B cell (primary cell): ENCODE measurements around the gene SPATA6L. TPM values are rescaled to one million over a fixed set of nuclear protein-coding genes. Genes with fewer than 3 reads are reported as not detected.

Source experiments
- ATAC-seq: fragments of 200-7000 bp; cut with Tn5 transposase; one replicate; pipeline ENCODE4 v1.10.0; 2021; ENCODE audit warnings: low read depth, mild to moderate bottlenecking, moderate number of reproducible peaks, moderate library complexity
- CTCF ChIA-PET: fragments of 350-600 bp; sonication (Branson Sonifier 250); formaldehyde crosslinking; loops from one replicate; lab custom pipeline; 2021; ENCODE audit warnings: antibody characterized with exemption, inconsistent platforms; lab: Charles Lee
- POLR2A ChIA-PET: fragments of 350-600 bp; sonication (Branson Sonifier 250); formaldehyde crosslinking; loops from one replicate; lab custom pipeline; 2021; ENCODE audit warnings: antibody characterized with exemption; lab: Charles Lee
- DNase-seq: peaks from one replicate; pipeline ENCODE4 v3.0.0; 2013
- H2AFZ ChIP-seq: 2 replicates; pipeline ENCODE4 v1.6.1; 2012; ENCODE audit warnings: mild to moderate bottlenecking, low read depth, low read length; ENCODE audit not compliant: insufficient read depth, poor library complexity, severe bottlenecking
- H3K27ac ChIP-seq, 2 donors: 1 replicate in 1 of 2; 2 replicates in 1 of 2; pipeline ENCODE4 v1.5.1; 2012 to 2013; ENCODE audit warnings: low read length in 2 of 2, mild to moderate bottlenecking in 2 of 2, moderate library complexity in 1 of 2
- H3K27me3 ChIP-seq, 4 experiments: fragments of 200-600 bp in 1 of 4; sonication (generic) in 1 of 4; replicated peaks in 1 of 4; 1 replicate in 2 of 4; 2 replicates in 2 of 4; pipeline versions ENCODE4 v1.6.1 to v1.7.0; 2013 to 2016; ENCODE audit warnings: low read length in 3 of 4, mild to moderate bottlenecking in 2 of 4, mixed read lengths in 1 of 4, moderate library complexity in 1 of 4; ENCODE audit not compliant: insufficient read depth in 4 of 4, control insufficient read depth in 3 of 4; ENCODE audit errors: control extremely low read depth in 1 of 4
- H3K36me3 ChIP-seq, 2 experiments: replicated peaks in 1 of 2; 1 replicate in 1 of 2; 2 replicates in 1 of 2; pipeline versions ENCODE4 v1.6.1 to v1.7.1; 2013; ENCODE audit warnings: low read length in 1 of 2; ENCODE audit not compliant: insufficient read depth in 2 of 2, control insufficient read depth in 1 of 2; ENCODE audit errors: control extremely low read depth in 1 of 2, extremely low read depth in 1 of 2
- H3K4me1 ChIP-seq, 2 donors: fragments of 200-600 bp in 1 of 2; sonication (generic) in 1 of 2; 1 replicate in 1 of 2; 2 replicates in 1 of 2; pipeline versions ENCODE4 v1.5.1 to v1.6.1; 2013 to 2017; ENCODE audit warnings: low read length in 2 of 2; ENCODE audit not compliant: control insufficient read depth in 2 of 2, insufficient read depth in 2 of 2
- H3K4me2 ChIP-seq: replicated peaks from 2 replicates; pipeline ENCODE3; 2012; ENCODE audit warnings: mild to moderate bottlenecking, low read depth, low read length; ENCODE audit not compliant: poor library complexity, severe bottlenecking
- H3K4me3 ChIP-seq, 5 experiments: fragments of 200-600 bp in 1 of 5; sonication (generic) in 1 of 5; 1 replicate in 3 of 5; 2 replicates in 2 of 5; pipeline versions ENCODE4 v1.5.1 to v1.7.0; 2011 to 2016; ENCODE audit warnings: low read length in 4 of 5, mild to moderate bottlenecking in 4 of 5, low read depth in 2 of 5, control low read depth in 1 of 5, moderate library complexity in 1 of 5; ENCODE audit not compliant: insufficient read depth in 1 of 5; ENCODE audit errors: control extremely low read depth in 1 of 5, extremely low read depth in 1 of 5
- H3K79me2 ChIP-seq: fragments of 200-600 bp; sonication (generic); one replicate; pipeline ENCODE4 v1.6.0; 2016; ENCODE audit warnings: low read length; ENCODE audit not compliant: control insufficient read depth, insufficient read depth
- H3K9ac ChIP-seq: fragments of 200-600 bp; sonication (generic); 2 replicates; pipeline ENCODE4 v1.6.1; 2017; ENCODE audit warnings: mild to moderate bottlenecking, low read length, moderate library complexity
- H3K9me3 ChIP-seq, 3 donors: one replicate each; pipeline versions ENCODE4 v1.6.1 to v1.7.1; 2013; ENCODE audit warnings: low read length in 2 of 3; ENCODE audit not compliant: control insufficient read depth in 2 of 3, insufficient read depth in 1 of 3; ENCODE audit errors: control extremely low read depth in 1 of 3
- H4K20me1 ChIP-seq: 2 replicates; pipeline ENCODE4 v1.6.0; 2012; ENCODE audit warnings: mild to moderate bottlenecking, low read length; ENCODE audit not compliant: insufficient read depth, control insufficient read depth, poor library complexity, severe bottlenecking
- H3K27ac Mint-ChIP-seq: one replicate; pipeline ENCODE4 v1.8.0; 2021; ENCODE audit warnings: mixed read lengths
- H3K27me3 Mint-ChIP-seq: one replicate; pipeline ENCODE4 v1.8.0; 2021; ENCODE audit warnings: mixed read lengths
- H3K4me1 Mint-ChIP-seq: one replicate; pipeline ENCODE4 v1.8.0; 2021; ENCODE audit warnings: mixed read lengths
- H3K4me3 Mint-ChIP-seq: one replicate; pipeline ENCODE4 v1.8.0; 2021; ENCODE audit warnings: mixed read lengths
- H3K9me3 Mint-ChIP-seq: one replicate; pipeline ENCODE4 v1.8.0; 2022; ENCODE audit warnings: mixed read lengths; ENCODE audit not compliant: insufficient read depth
- CTCF ChIP-seq: fragments of 200-600 bp; IDR thresholded peaks from one replicate; pipeline ENCODE4 v1.8.0; 2022; ENCODE audit warnings: antibody characterized with exemption, mild to moderate bottlenecking
- EZH2 ChIP-seq: IDR thresholded peaks from 2 replicates; pipeline ENCODE4 v1.6.1; 2012; ENCODE audit warnings: borderline replicate concordance, low read depth, mild to moderate bottlenecking, moderate library complexity, low read length; ENCODE audit not compliant: insufficient read depth, poor library complexity, severe bottlenecking
- WGBS: methylation state at CpG from one replicate; pipeline ENCODE4 v1.1.5; 2013; ENCODE audit warnings: missing lambda C conversion rate; ENCODE audit not compliant: insufficient coverage; 5-methylcytosine and 5-hydroxymethylcytosine counted together
- intact Hi-C: fragments of 100-400 bp; cut with micrococcal nuclease; formaldehyde crosslinking; loops from one replicate; pipeline ENCODE4 v1.10.0; 2022
- polyA plus RNA-seq: library from polyadenylated mRNA; depleted of rRNA; stranded (reverse); fragments of >200 nt; gene quantifications from 2 replicates; pipeline ENCODE4 v1.2.3, GENCODE V29; 2012
- total RNA-seq, 2 donors: library from RNA; stranded (reverse); fragments of 120-200 nt in 1 of 2; gene quantifications; 1 replicate in 1 of 2; 2 replicates in 1 of 2; pipeline versions ENCODE4 v1.2.3 to v1.2.4, GENCODE V29; 2013 to 2022

Gene SPATA6L
- total and polyA plus RNA-seq, 2 donors (not counting 1 experiment from before 2014, with no cell fraction given), result 0.09 to 1.2 TPM

- ChIA-PET CTCF (no interaction called here), POLR2A (no interaction called here)
- ATAC-seq (no peak), DNase-seq (no peak)
- Histone ChIP-seq H3K9ac (no peak overlapping the region), H3K27ac (no peak overlapping the region), H3K4me2 (no peak overlapping the region), H3K4me1 (peaks cover 8 to 9% of the 10 kb centered on the region in 2 donors), H3K9me3 (no peaks in the 10 kb centered on the region), H2AFZ (no peak overlapping the region), H3K4me3 (no peak overlapping the region), H3K79me2 (no peaks in the 10 kb centered on the region), H4K20me1 (no peaks in the 10 kb centered on the region), H3K27me3 (peaks cover 0 to 3% (median 0%) of the 10 kb centered on the region in 4 experiments), H3K36me3 (no peaks in the 10 kb centered on the region)
- 100% methylated on average over 2 of the region's 5 CpGs for whole genome bisulfite sequencing
- TF ChIP-seq EZH2, result no peak
- TF ChIP-seq CTCF, result no peak
- Mint-ChIP-seq H3K4me1 (peaks cover 11% of the 10 kb centered on the region), H3K9me3 (no peaks in the 10 kb centered on the region), H3K4me3 (no peak overlapping the region), H3K27me3 (peaks cover 5% of the 10 kb centered on the region), H3K27ac (no peak overlapping the region)
- intact Hi-C loops, result no loop called here
These were observed 107.8 kb downstream of the SPATA6L start for GRCh38 chr9:4558371-4558998.

GRCh38 chr9:4555236-4555635 lies 111.0 kb downstream of the SPATA6L start:
- Histone ChIP-seq H3K9me3 (no peaks in the 10 kb centered on the region), H3K4me1 (peaks cover 8 to 9% of the 10 kb centered on the region in 2 donors), H3K27me3 (no peaks in the 10 kb centered on the region), H4K20me1 (no peaks in the 10 kb centered on the region), H3K79me2 (no peaks in the 10 kb centered on the region), H3K4me3 (no peak overlapping the region), H3K27ac (no peak overlapping the region), H3K4me2 (no peak overlapping the region), H3K9ac (no peak overlapping the region), H3K36me3 (no peaks in the 10 kb centered on the region), H2AFZ (no peak overlapping the region)
- 81% methylated on average over 2 of the region's 2 CpGs for WGBS
- peaks cover 11% of the 10 kb centered on the region for H3K4me1 Mint-ChIP-seq
- POLR2A ChIA-PET, result no interaction called here
- H3K9me3 Mint-ChIP-seq, result no peaks in the 10 kb centered on the region
- DNase-seq (no peak), ATAC-seq (no peak)
- no peak overlapping the region for H3K27ac Mint-ChIP-seq
- CTCF ChIA-PET, result no interaction called here
- no peak overlapping the region for H3K4me3 Mint-ChIP-seq
- intact Hi-C loops, result no loop called here
- H3K27me3 Mint-ChIP-seq, result peaks cover 3% of the 10 kb centered on the region
- TF ChIP-seq CTCF, result no peak
- no peak for TF ChIP-seq EZH2
